IMR-90 (cell line): ENCODE results near the gene FBLN1. TPM values are rescaled to one million over a fixed set of nuclear protein-coding genes. Genes with fewer than 3 reads are reported as not detected.

Experiments
- ATAC-seq: fragments of 200-7000 bp; cut with Tn5 transposase; 2 replicates; pipeline ENCODE4 v1.9.1; 2020; ENCODE audit warnings: low read depth, mild to moderate bottlenecking, moderate library complexity
- BruUV-seq: library from RNA; stranded (reverse); fragments of 400-500 nt; replicated peaks from 2 replicates; lab custom pipeline; 2021; lab: Mats Ljungman, UMichigan
- CTCF ChIA-PET: fragments of 300-600 bp; formaldehyde crosslinking; extraction: SDS; loops from one replicate; lab custom pipeline; 2021; ENCODE audit warnings: antibody characterized with exemption; lab: Yijun Ruan, JAX
- POLR2A ChIA-PET: fragments of 300-600 bp; sonication (Branson Sonifier 250); formaldehyde crosslinking; loops from one replicate; lab custom pipeline; 2022; ENCODE audit warnings: antibody characterized with exemption; ENCODE audit not compliant: unreplicated experiment; lab: Charles Lee
- DNase-seq: peaks from one replicate; pipeline ENCODE4 v3.0.0; 2013
- H2AFZ ChIP-seq: replicated peaks from 2 replicates; pipeline ENCODE3; 2013; ENCODE audit warnings: low read length, mild to moderate bottlenecking; ENCODE audit not compliant: poor library complexity
- H2AK5ac ChIP-seq: 2 replicates; pipeline ENCODE4 v1.6.1; 2013; ENCODE audit warnings: low read depth, low read length, inconsistent platforms
- H2AK9ac ChIP-seq: replicated peaks from 2 replicates; pipeline ENCODE3; 2013; ENCODE audit warnings: mild to moderate bottlenecking, low read depth, low read length, moderate library complexity; ENCODE audit not compliant: poor library complexity
- H2BK120ac ChIP-seq: 2 replicates; pipeline ENCODE4 v1.6.1; 2013; ENCODE audit warnings: low read depth, low read length, inconsistent platforms
- H2BK15ac ChIP-seq: 3 replicates; pipeline ENCODE4 v1.6.1; 2013; ENCODE audit warnings: low read depth, low read length, inconsistent platforms
- H2BK20ac ChIP-seq: 2 replicates; pipeline ENCODE4 v1.6.1; 2013; ENCODE audit warnings: low read depth, mild to moderate bottlenecking, inconsistent platforms, low read length, moderate library complexity
- H2BK5ac ChIP-seq: 2 replicates; pipeline ENCODE4 v1.6.1; 2013; ENCODE audit warnings: mild to moderate bottlenecking, low read depth, low read length, inconsistent platforms; ENCODE audit not compliant: poor library complexity, severe bottlenecking
- H3K14ac ChIP-seq: replicated peaks from 2 replicates; pipeline ENCODE4 v1.6.1; 2013; ENCODE audit warnings: low read depth, low read length, inconsistent platforms
- H3K18ac ChIP-seq: 2 replicates; pipeline ENCODE4 v1.6.1; 2013; ENCODE audit warnings: low read depth, low read length, control low read depth
- H3K23ac ChIP-seq: 2 replicates; pipeline ENCODE4 v1.6.1; 2013; ENCODE audit warnings: low read depth, low read length, inconsistent platforms
- H3K27ac ChIP-seq: 2 replicates; pipeline ENCODE4 v1.5.1; 2013; ENCODE audit warnings: mild to moderate bottlenecking, control low read depth, low read length; ENCODE audit not compliant: insufficient read depth
- H3K27me3 ChIP-seq: 2 replicates; pipeline ENCODE4 v1.6.1; 2013; ENCODE audit warnings: low read length; ENCODE audit not compliant: control insufficient read depth, insufficient read depth
- H3K36me3 ChIP-seq: 2 replicates; pipeline ENCODE4 v1.6.1; 2013; ENCODE audit warnings: low read length, mixed read lengths; ENCODE audit not compliant: control insufficient read depth, insufficient read depth
- H3K4ac ChIP-seq: 2 replicates; pipeline ENCODE4 v1.6.1; 2013; ENCODE audit warnings: low read depth, low read length, inconsistent platforms
- H3K4me1 ChIP-seq: 2 replicates; pipeline ENCODE4 v1.6.1; 2013; ENCODE audit warnings: low read length, mixed read lengths; ENCODE audit not compliant: control insufficient read depth, insufficient read depth
- H3K4me2 ChIP-seq: 2 replicates; pipeline ENCODE4 v1.6.1; 2013; ENCODE audit warnings: low read depth, mild to moderate bottlenecking, control low read depth, low read length, moderate library complexity
- H3K4me3 ChIP-seq: 2 replicates; pipeline ENCODE4 v1.5.1; 2013; ENCODE audit warnings: low read depth, mild to moderate bottlenecking, control low read depth, low read length, moderate library complexity; ENCODE audit not compliant: insufficient read depth
- H3K56ac ChIP-seq: 2 replicates; pipeline ENCODE4 v1.6.1; 2013; ENCODE audit warnings: low read length, inconsistent platforms; ENCODE audit not compliant: insufficient read depth; ENCODE audit errors: extremely low read depth
- H3K79me1 ChIP-seq, 2 experiments: 2 replicates each; pipeline ENCODE4 v1.6.1; 2013; ENCODE audit warnings: low read length in 2 of 2, inconsistent platforms in 1 of 2, low read depth in 1 of 2
- H3K9ac ChIP-seq: 2 replicates; pipeline ENCODE4 v1.6.1; 2013; ENCODE audit warnings: low read depth, low read length, control low read depth
- H3K9me1 ChIP-seq: 2 replicates; pipeline ENCODE4 v1.6.1; 2013; ENCODE audit warnings: low read length, inconsistent platforms; ENCODE audit not compliant: insufficient read depth
- H3K9me3 ChIP-seq: 2 replicates; pipeline ENCODE4 v1.6.1; 2013; ENCODE audit warnings: low read length; ENCODE audit not compliant: control insufficient read depth, insufficient read depth
- H4K20me1 ChIP-seq: 2 replicates; pipeline ENCODE4 v1.6.1; 2013; ENCODE audit warnings: low read length, inconsistent platforms; ENCODE audit not compliant: insufficient read depth
- H4K5ac ChIP-seq: 2 replicates; pipeline ENCODE4 v1.6.1; 2013; ENCODE audit warnings: mild to moderate bottlenecking, low read depth, low read length, control low read depth
- H4K8ac ChIP-seq, 2 experiments: 2 replicates each; pipeline ENCODE4 v1.6.1; 2013; ENCODE audit warnings: low read depth in 2 of 2, low read length in 2 of 2, control low read depth in 1 of 2, inconsistent platforms in 1 of 2
- H4K91ac ChIP-seq: 2 replicates; pipeline ENCODE4 v1.6.1; 2013; ENCODE audit warnings: low read depth, low read length, inconsistent platforms; ENCODE audit not compliant: insufficient read depth
- BHLHE40 ChIP-seq: fragments of 150-350 bp; IDR thresholded peaks from 2 replicates; pipeline ENCODE4 v1.6.1; 2016; ENCODE audit warnings: mild to moderate bottlenecking, low read depth, low read length
- CEBPB ChIP-seq: IDR thresholded peaks from 2 replicates; pipeline ENCODE4 v1.6.1; 2012; ENCODE audit warnings: low read depth, low read length, improper control_type of control experiment
- ELK1 ChIP-seq: fragments of 150-350 bp; IDR thresholded peaks from 2 replicates; pipeline ENCODE4 v1.6.1; 2016; ENCODE audit warnings: low read depth, mild to moderate bottlenecking, low read length, moderate library complexity, borderline replicate concordance
- FOS ChIP-seq: fragments of 150-350 bp; IDR thresholded peaks from 2 replicates; pipeline ENCODE4 v1.6.1; 2016; ENCODE audit warnings: low read depth, low read length
- MAFK ChIP-seq: IDR thresholded peaks from 2 replicates; pipeline ENCODE4 v1.6.1; 2012; ENCODE audit warnings: low read depth, low read length, improper control_type of control experiment
- MAZ ChIP-seq: IDR thresholded peaks from 2 replicates; pipeline ENCODE4 v1.6.1; 2012; ENCODE audit warnings: low read depth, mild to moderate bottlenecking, low read length, improper control_type of control experiment, moderate library complexity, borderline replicate concordance
- NFE2L2 ChIP-seq: fragments of 150-350 bp; IDR thresholded peaks from 2 replicates; pipeline ENCODE4 v1.6.1; 2016; ENCODE audit warnings: low read depth, mild to moderate bottlenecking, low read length
- RAD21 ChIP-seq: IDR thresholded peaks from 2 replicates; pipeline ENCODE4 v1.6.1; 2012; ENCODE audit warnings: low read length, improper control_type of control experiment
- RCOR1 ChIP-seq: IDR thresholded peaks from 2 replicates; pipeline ENCODE4 v1.6.1; 2012; ENCODE audit warnings: mild to moderate bottlenecking, low read length, improper control_type of control experiment; ENCODE audit not compliant: insufficient replicate concordance
- SMC3 ChIP-seq: fragments of 150-350 bp; IDR thresholded peaks from 2 replicates; pipeline ENCODE4 v1.6.1; 2016; ENCODE audit warnings: low read depth, mild to moderate bottlenecking, antibody characterized with exemption, low read length, moderate library complexity
- WGBS, 2 experiments: methylation state at CpG; one replicate each; pipeline versions ENCODE4 v1.1.5 to v1.1.7; 2013; ENCODE audit warnings: missing lambda C conversion rate in 2 of 2; ENCODE audit not compliant: insufficient read length in 1 of 2; ENCODE audit errors: extremely low coverage in 2 of 2; 5-methylcytosine and 5-hydroxymethylcytosine counted together
- dilution Hi-C: fragments of 300-500 bp; cut with HindIII; formaldehyde crosslinking; loops from one replicate; pipeline ENCODE4 v1.14.3; 2018; ENCODE audit warnings: low sequenced_read_pairs; ENCODE audit not compliant: unreplicated experiment
- in situ Hi-C: fragments of 300-500 bp; cut with MboI; formaldehyde crosslinking; loops from 3 replicates; pipeline ENCODE4 v1.14.3; 2019; ENCODE audit warnings: low sequenced_read_pairs, inconsistent platforms, mixed read lengths
- intact Hi-C: fragments of 100-400 bp; cut with micrococcal nuclease; formaldehyde crosslinking; loops from 2 replicates; pipeline ENCODE4 v1.10.0; 2022
- polyA plus RNA-seq, 3 experiments: library from polyadenylated mRNA; depleted of rRNA; stranded (reverse); fragments of >200 nt; gene quantifications; 2 replicates each; pipeline ENCODE4 v1.2.3, GENCODE V29; 2012; ENCODE audit warnings: low replicate concordance in 1 of 3
- total RNA-seq: library from RNA; depleted of rRNA; stranded (reverse); fragments of >200 nt; gene quantifications from 2 replicates; pipeline ENCODE4 v1.2.3, GENCODE V29; 2012
- TF ChIP-seq, protein P1 (sequence below): conservative IDR thresholded peaks from 2 replicates; pipeline ENCODE4 v1.5.1; 2012; ENCODE audit warnings: mild to moderate bottlenecking, low read depth, low read length, improper control_type of control experiment

Gene FBLN1
- total and polyA plus RNA-seq, 2 of the 4 experiments (the other 2 are of a cell fraction) = 11.3 to 87.9 TPM

- TF ChIP-seq MAZ = 0 out of 2 replicates have a peak, but pooled peaks have one; percentile 35
Observed at GRCh38 chr22:45529971-45530575, 27.4 kb downstream of the FBLN1 start (continued).

DNA sequence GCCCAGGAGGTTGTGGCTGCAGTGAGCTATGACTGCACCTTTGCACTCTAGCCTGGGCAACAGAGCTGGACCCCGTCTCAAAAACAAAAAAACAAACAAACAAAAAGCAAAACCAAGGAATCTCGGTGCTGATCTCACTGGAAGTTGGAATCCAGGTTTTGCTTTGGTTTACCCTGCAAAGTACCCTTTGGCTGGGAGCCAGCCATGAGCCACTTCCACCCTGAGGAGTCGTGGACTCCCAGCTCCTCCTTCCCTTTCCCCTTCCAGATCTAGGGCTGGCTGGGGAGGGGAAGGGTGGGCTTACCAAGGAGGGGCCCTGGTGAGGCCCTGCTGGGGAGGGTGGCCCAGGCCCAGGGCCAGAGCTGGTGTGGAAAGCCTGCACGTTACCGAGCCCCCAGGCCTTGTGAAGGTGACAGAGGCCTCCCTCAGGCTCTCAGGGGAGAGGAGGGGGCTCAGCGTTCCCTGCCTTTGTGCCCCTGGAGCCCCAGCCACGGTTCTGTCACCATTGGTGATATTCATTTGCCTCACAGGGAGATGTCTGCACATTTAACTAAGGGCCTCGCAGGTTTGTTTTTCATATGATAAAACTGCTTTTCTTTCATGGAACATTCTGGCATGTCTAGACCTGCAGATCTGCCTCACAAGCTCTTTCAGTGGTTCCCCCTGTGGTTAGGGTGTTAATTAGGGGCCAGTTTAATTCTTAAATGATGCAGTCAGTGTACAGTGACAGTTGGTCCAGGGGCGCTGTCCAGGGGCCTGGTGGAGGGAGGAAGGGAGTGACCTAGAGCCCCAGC lies 29.0 kb downstream of the FBLN1 start:
- peak overlapping the region; percentile 48 for H2AFZ ChIP-seq
- BruUV-seq = no TSS peak
- 8% methylated on average over 2 of the region's 9 CpGs; no CpG with 5 or more reads in 1 of the 2 experiments for WGBS, 2 experiments
- H4K8ac ChIP-seq = peak overlapping the region in 1 of 2 experiments; percentile 41; a peak in 1 of 4 replicates
- H3K27ac ChIP-seq = peak overlapping the region; percentile 12; the same call in 1 of the 2 replicates
- ChIA-PET POLR2A (no interaction called here), CTCF (interaction anchor here (1.2 kb wide), 1 partner anchor 21 kb away, joined by 4 read pairs; no protein-coding TSS in a partner anchor)
- peaks cover 0 to 40% of the 10 kb centered on the region in 2 experiments; a peak in 2 of 4 replicates for H3K79me1 ChIP-seq
- H3K14ac ChIP-seq = peak overlapping the region; percentile 43
- ATAC-seq = no peak
- H3K4me3 ChIP-seq = no peak overlapping the region
- no peaks in the 10 kb centered on the region for H3K27me3 ChIP-seq
- no peaks in the 10 kb centered on the region for H3K9me3 ChIP-seq
- H3K18ac ChIP-seq = peak overlapping the region; percentile 37
- dilution Hi-C loops = no loop called here
- peaks cover 35% of the 10 kb centered on the region for H3K9me1 ChIP-seq
- peak overlapping the region; percentile 63 for H2AK5ac ChIP-seq
- H3K4me1 ChIP-seq = peaks cover 61% of the 10 kb centered on the region
- H2BK15ac ChIP-seq = peak overlapping the region; percentile 30; the same call in 1 of the 3 replicates
- H4K5ac ChIP-seq = peak overlapping the region; percentile 53
- H2BK20ac ChIP-seq = peak overlapping the region; percentile 77
- H4K91ac ChIP-seq = peak overlapping the region; percentile 56
- in situ Hi-C loops = no loop called here
- peak overlapping the region; percentile 51; the same call in 1 of the 2 replicates for H3K23ac ChIP-seq
- intact Hi-C loops = no loop called here
- peak overlapping the region; percentile 78 for H2BK120ac ChIP-seq
- peaks cover 12% of the 10 kb centered on the region for H4K20me1 ChIP-seq
- H2BK5ac ChIP-seq = peak overlapping the region; percentile 1
- no peak overlapping the region for H3K4me2 ChIP-seq
- DNase-seq = no peak
- peak overlapping the region; percentile 86 for H2AK9ac ChIP-seq
- H3K56ac ChIP-seq = no peak overlapping the region
- peaks cover 56% of the 10 kb centered on the region; the same call in 1 of the 2 replicates for H3K36me3 ChIP-seq
- peak overlapping the region; percentile 10; the same call in 1 of the 2 replicates for H3K9ac ChIP-seq
- peak overlapping the region; percentile 75 for H3K4ac ChIP-seq
- TF ChIP-seq FOS = no peak
- TF ChIP-seq RCOR1 = no peak
- TF ChIP-seq CEBPB = no peak
- no peak for TF ChIP-seq BHLHE40
- no peak for TF ChIP-seq MAZ
- TF ChIP-seq NFE2L2 = no peak
- no peak for TF ChIP-seq SMC3
- no peak for TF ChIP-seq MAFK
- TF ChIP-seq, protein P1, sequence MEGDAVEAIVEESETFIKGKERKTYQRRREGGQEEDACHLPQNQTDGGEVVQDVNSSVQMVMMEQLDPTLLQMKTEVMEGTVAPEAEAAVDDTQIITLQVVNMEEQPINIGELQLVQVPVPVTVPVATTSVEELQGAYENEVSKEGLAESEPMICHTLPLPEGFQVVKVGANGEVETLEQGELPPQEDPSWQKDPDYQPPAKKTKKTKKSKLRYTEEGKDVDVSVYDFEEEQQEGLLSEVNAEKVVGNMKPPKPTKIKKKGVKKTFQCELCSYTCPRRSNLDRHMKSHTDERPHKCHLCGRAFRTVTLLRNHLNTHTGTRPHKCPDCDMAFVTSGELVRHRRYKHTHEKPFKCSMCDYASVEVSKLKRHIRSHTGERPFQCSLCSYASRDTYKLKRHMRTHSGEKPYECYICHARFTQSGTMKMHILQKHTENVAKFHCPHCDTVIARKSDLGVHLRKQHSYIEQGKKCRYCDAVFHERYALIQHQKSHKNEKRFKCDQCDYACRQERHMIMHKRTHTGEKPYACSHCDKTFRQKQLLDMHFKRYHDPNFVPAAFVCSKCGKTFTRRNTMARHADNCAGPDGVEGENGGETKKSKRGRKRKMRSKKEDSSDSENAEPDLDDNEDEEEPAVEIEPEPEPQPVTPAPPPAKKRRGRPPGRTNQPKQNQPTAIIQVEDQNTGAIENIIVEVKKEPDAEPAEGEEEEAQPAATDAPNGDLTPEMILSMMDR = no peak
- no peak for TF ChIP-seq RAD21
- TF ChIP-seq ELK1 = no peak
